ENCODE data around the gene ZNF23. TPM values are rescaled to one million over a fixed set of nuclear protein-coding genes. Genes with fewer than 3 reads are reported as not detected.

Gene ZNF23
- total RNA-seq, 6 experiments from 2014 or later: 3.1 to 4.8 (median 3.9) TPM

DNA sequence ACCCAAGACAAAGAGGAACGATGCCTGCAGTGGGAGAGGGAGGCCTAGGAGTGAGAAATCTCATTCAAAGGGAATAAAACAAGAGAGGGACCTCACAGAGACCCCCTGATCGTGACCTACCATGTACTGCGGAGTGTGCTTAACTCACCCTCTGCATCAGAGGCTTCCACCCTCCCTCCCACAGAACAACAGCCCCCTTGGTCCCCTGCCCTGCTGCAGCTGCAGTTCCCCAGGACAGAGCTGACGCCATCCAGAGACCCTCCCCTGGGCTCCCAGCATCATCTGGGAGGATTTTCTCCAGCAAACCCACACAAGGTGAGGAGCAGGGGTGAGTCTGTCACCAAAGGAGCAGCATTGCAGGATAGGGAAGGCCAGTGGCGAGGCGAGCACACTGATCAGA is 60.0 kb downstream of the ZNF23 start:
- WGBS (ENCODE audit: insufficient coverage, low coverage, low lambda C conversion rate, missing lambda C conversion rate): 40% methylated on average over 3 of the region's 6 CpGs
- H3K9me3 ChIP-seq: no peaks in the 10 kb centered on the region
- intact Hi-C loops (cut with DNase I): no loop called here
- TF ChIP-seq, protein P1, sequence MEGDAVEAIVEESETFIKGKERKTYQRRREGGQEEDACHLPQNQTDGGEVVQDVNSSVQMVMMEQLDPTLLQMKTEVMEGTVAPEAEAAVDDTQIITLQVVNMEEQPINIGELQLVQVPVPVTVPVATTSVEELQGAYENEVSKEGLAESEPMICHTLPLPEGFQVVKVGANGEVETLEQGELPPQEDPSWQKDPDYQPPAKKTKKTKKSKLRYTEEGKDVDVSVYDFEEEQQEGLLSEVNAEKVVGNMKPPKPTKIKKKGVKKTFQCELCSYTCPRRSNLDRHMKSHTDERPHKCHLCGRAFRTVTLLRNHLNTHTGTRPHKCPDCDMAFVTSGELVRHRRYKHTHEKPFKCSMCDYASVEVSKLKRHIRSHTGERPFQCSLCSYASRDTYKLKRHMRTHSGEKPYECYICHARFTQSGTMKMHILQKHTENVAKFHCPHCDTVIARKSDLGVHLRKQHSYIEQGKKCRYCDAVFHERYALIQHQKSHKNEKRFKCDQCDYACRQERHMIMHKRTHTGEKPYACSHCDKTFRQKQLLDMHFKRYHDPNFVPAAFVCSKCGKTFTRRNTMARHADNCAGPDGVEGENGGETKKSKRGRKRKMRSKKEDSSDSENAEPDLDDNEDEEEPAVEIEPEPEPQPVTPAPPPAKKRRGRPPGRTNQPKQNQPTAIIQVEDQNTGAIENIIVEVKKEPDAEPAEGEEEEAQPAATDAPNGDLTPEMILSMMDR (IDR thresholded peaks at IDR 0.05): no peak
- no peak for TF ChIP-seq POLR2A (IDR thresholded peaks at IDR 0.05)
- H3K4me3 ChIP-seq: no peak overlapping the region
- no peak for ATAC-seq
- no peak for DNase-seq
- H3K27me3 ChIP-seq: no peaks in the 10 kb centered on the region
- no peaks in the 10 kb centered on the region for H3K36me3 ChIP-seq
- no peaks in the 10 kb centered on the region for H3K4me1 ChIP-seq
- no peak overlapping the region for H3K27ac ChIP-seq

DNA sequence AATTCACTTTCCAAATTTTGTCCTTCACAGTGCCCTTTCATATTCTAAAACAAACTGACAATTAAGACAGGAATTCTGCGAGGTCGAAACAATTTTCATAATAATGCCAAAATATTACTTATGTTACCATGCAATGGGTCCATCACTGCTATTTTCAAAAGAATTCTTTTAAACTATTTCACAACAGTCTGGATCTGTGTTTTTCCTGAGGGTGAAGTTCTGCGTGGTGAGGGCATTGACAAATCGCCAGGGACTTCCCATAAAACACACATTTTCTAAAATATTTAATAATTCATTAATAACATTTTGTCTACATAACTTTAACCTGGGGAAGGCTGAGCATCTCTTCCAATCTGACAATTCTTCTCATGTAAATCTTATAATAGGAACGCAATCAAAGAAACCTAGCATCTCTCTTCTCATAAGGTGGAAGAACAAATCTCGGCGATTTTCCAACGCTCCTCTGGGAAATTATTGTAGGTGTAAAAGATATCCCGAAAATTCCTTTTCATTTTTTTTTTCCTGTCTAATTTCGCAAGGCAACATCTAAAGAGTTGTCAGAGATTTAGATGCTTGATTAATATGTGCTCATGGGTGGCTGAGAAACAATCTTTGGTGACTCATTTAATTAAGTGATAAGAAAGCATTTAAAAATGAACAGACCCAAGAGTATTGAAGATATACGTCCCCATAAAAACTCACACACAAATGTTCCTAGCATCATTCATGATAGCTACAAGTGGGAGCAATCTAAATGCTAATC is 62.1 kb downstream of the ZNF23 start:
- ATAC-seq (no peak), DNase-seq (no peak)
- no peaks in the 10 kb centered on the region for H3K36me3 ChIP-seq
- 71% methylated on average over 11 of the region's 11 CpGs for WGBS (ENCODE audit: insufficient coverage, low coverage, low lambda C conversion rate, missing lambda C conversion rate)
- H3K9me3 ChIP-seq: no peaks in the 10 kb centered on the region
- no peaks in the 10 kb centered on the region for H3K27me3 ChIP-seq
- no peak overlapping the region for H3K27ac ChIP-seq
- H3K4me1 ChIP-seq: no peaks in the 10 kb centered on the region
- no peak for TF ChIP-seq POLR2A (IDR thresholded peaks at IDR 0.05)
- TF ChIP-seq, protein P1 (IDR thresholded peaks at IDR 0.05): no peak
- H3K4me3 ChIP-seq: no peak overlapping the region
- intact Hi-C loops (cut with DNase I): no loop called here

Other genes with a start within 250 kb of the ZNF23 start
- gene HYDIN, start 231.5 kb downstream of the ZNF23 start, total RNA-seq: 1 to 10 TPM in 1 of 6 experiments, under 1 TPM in 4, not detected in 1; 0.20 to 1.4 (median 0.27) TPM
- gene CMTR2, start 172.8 kb downstream of the ZNF23 start, total RNA-seq: 10 to 100 TPM in 3 of 6 experiments, 1 to 10 TPM in 3; 8.4 to 15.9 (median 10.5) TPM
- gene CALB2, start 103.5 kb downstream of the ZNF23 start, total RNA-seq: not detected
- gene TLE7, start 20.2 kb downstream of the ZNF23 start, total RNA-seq: not detected
- gene ZNF19, start 27.1 kb upstream of the ZNF23 start, total RNA-seq: 1 to 10 TPM; 2.5 to 3.7 (median 2.6) TPM
- gene CHST4, start 64.2 kb upstream of the ZNF23 start, total RNA-seq: 1 to 10 TPM; 2.0 to 6.5 (median 3.1) TPM
- 1,000 to 10,000 TPM in 5 of 6 experiments, 100 to 1,000 TPM in 1; 109 to 3,026 (median 1,168) TPM for gene TAT, start 114.8 kb upstream of the ZNF23 start, total RNA-seq
- gene MARVELD3, start 163.9 kb upstream of the ZNF23 start, total RNA-seq: 1 to 10 TPM; 4.4 to 9.2 (median 5.6) TPM

Data from right lobe of liver (tissue), 6 donors.